ENCODE measurements around the gene MOB1A.

The MOB1A gene

DNA sequence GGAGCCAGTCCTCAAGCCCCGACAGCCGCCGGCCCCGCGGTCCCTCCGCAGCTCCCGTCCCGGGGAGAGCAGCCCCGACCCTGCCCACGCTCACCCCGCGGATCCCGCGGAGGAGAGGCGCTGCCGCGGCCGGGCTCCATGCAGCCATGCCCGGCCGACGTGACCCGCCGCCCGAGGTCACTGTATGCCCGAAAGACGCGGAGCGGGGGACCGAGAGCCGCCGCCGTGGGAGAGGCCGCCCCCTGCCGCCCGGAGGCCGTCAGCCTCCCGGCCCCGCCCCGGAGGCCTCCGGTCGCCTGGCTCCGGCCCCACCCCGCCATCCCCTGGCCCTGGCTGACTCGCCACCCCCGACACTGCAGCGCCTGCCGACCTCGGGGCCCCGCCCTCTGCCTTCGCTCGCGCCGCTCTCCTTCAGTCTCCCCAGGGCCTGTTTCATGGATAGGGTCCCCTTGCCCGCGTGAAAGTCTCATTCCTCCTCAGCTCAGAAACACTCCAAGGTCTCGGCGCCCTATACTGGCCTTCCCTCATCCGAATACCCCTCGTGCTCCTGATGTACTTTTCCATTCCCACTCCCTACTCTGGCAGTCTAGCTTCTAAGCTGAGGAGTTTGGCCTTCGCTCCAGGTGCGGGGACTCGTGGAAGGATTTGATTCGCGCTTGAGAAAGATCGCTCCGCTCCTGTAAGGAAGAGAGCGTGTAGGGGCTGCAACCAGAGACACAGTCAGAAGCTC lies 30.8 kb downstream of the MOB1A start, which contains the start of gene BOLA3:
TSS of gene BOLA3 (minus strand) at position 186 of the 730 bp plus-strand sequence. CDS start at position 148, 38 bp downstream.
- peak; percentile 85 for DNase-seq (ENCODE audit: low spot score)
- Histone ChIP-seq H3K4me3 (ENCODE audit: severe bottlenecking) (peak within 1 kb of the TSS; percentile 94), H3K36me3 (ENCODE audit: low read depth) (peaks cover 21% of the 10 kb centered on the region), H3K9me3 (ENCODE audit: severe bottlenecking) (no peaks in the 10 kb centered on the region), H3K4me1 (ENCODE audit: insufficient read depth, poor library complexity, severe bottlenecking) (no peaks in the 10 kb centered on the region), H3K27me3 (ENCODE audit: insufficient read depth, poor library complexity, severe bottlenecking) (no peaks in the 10 kb centered on the region), H3K27ac (ENCODE audit: poor library complexity, severe bottlenecking) (peak within 1 kb of the TSS; percentile 49)
- TF ChIP-seq, protein P1, sequence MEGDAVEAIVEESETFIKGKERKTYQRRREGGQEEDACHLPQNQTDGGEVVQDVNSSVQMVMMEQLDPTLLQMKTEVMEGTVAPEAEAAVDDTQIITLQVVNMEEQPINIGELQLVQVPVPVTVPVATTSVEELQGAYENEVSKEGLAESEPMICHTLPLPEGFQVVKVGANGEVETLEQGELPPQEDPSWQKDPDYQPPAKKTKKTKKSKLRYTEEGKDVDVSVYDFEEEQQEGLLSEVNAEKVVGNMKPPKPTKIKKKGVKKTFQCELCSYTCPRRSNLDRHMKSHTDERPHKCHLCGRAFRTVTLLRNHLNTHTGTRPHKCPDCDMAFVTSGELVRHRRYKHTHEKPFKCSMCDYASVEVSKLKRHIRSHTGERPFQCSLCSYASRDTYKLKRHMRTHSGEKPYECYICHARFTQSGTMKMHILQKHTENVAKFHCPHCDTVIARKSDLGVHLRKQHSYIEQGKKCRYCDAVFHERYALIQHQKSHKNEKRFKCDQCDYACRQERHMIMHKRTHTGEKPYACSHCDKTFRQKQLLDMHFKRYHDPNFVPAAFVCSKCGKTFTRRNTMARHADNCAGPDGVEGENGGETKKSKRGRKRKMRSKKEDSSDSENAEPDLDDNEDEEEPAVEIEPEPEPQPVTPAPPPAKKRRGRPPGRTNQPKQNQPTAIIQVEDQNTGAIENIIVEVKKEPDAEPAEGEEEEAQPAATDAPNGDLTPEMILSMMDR (IDR thresholded peaks at IDR 0.05; ENCODE audit: poor library complexity, severe bottlenecking), result peak; percentile 96
- ATAC-seq (ENCODE audit: low read depth), result peak; percentile 89

DNA sequence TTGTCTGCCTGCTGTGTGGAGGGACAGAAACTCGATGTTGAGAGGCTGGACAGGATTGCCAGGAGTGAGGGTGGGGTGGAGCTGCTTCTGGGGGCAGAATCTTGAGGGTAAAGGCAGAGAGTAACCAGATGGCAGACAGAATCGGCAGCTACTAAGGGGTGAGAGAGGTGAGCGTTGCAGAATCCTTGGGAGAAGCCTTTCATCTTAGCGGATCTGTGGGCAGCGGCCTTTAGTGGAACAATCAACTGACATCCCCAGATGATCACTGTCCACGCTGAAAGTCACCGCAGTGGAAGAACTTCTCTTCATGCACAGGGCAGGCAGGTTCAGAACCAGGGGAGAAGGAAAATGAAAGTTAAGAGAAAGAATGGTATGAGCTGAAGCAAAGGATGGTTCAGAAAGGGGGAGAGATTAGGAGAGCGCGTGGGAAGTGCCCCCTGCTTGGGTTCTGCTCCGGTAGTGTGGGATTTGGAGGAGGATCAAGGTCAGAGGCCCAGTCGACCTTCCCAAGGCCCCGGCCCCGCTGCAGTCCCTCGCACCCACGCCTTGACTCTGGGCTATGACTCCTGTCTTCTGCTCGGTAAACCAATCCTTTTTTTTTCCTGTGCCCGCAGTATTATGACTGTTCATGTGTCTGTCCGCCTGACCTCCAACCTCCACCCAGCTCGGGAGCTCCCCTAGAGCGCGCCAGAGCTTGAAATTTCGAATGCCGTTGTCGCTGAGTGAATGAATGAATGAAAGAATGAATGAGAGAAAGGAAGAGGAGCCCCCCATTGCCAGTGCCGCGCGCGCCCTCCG lies 31.6 kb downstream of the MOB1A start:
- no peaks in the 10 kb centered on the region for H3K27me3 ChIP-seq (ENCODE audit: insufficient read depth, poor library complexity, severe bottlenecking)
- TF ChIP-seq, protein P1 (IDR thresholded peaks at IDR 0.05; ENCODE audit: poor library complexity, severe bottlenecking), result no peak
- peak overlapping the region; percentile 94 for H3K4me3 ChIP-seq (ENCODE audit: severe bottlenecking)
- H3K27ac ChIP-seq (ENCODE audit: poor library complexity, severe bottlenecking), result peak overlapping the region; percentile 49
- peaks cover 19% of the 10 kb centered on the region for H3K36me3 ChIP-seq (ENCODE audit: low read depth)
- peak; percentile 21 for ATAC-seq (ENCODE audit: low read depth)
- no peaks in the 10 kb centered on the region for H3K9me3 ChIP-seq (ENCODE audit: severe bottlenecking)
- H3K4me1 ChIP-seq (ENCODE audit: insufficient read depth, poor library complexity, severe bottlenecking), result no peaks in the 10 kb centered on the region
- DNase-seq (ENCODE audit: low spot score), result no peak

DNA sequence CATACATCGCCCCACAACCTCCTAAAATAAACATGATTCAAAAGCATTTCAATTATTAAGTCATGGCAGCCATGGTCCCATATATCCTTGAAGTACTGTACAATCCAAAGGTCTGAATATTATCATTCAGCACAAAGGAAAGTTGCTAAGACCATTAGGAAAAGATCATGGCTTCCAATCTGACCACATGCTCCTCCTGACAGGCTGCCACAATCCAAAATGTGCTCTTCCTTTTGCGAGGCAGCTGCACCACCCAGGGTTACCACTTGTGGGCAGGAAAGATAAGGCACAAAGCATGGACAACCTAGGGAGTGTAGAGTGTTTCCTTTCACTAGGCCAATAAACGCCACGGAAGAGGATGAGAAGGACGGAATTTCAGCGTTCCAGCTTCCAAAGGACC lies 36.3 kb downstream of the MOB1A start:
- no peak for ATAC-seq (ENCODE audit: low read depth)
- H3K27ac ChIP-seq (ENCODE audit: poor library complexity, severe bottlenecking), result no peak overlapping the region
- H3K27me3 ChIP-seq (ENCODE audit: insufficient read depth, poor library complexity, severe bottlenecking), result no peaks in the 10 kb centered on the region
- TF ChIP-seq, protein P1 (IDR thresholded peaks at IDR 0.05; ENCODE audit: poor library complexity, severe bottlenecking), result no peak
- no peak for DNase-seq (ENCODE audit: low spot score)
- no peaks in the 10 kb centered on the region for H3K4me1 ChIP-seq (ENCODE audit: insufficient read depth, poor library complexity, severe bottlenecking)
- H3K4me3 ChIP-seq (ENCODE audit: severe bottlenecking), result no peak overlapping the region
- H3K36me3 ChIP-seq (ENCODE audit: low read depth), result peaks cover 17% of the 10 kb centered on the region
- H3K9me3 ChIP-seq (ENCODE audit: severe bottlenecking), result no peaks in the 10 kb centered on the region

DNA sequence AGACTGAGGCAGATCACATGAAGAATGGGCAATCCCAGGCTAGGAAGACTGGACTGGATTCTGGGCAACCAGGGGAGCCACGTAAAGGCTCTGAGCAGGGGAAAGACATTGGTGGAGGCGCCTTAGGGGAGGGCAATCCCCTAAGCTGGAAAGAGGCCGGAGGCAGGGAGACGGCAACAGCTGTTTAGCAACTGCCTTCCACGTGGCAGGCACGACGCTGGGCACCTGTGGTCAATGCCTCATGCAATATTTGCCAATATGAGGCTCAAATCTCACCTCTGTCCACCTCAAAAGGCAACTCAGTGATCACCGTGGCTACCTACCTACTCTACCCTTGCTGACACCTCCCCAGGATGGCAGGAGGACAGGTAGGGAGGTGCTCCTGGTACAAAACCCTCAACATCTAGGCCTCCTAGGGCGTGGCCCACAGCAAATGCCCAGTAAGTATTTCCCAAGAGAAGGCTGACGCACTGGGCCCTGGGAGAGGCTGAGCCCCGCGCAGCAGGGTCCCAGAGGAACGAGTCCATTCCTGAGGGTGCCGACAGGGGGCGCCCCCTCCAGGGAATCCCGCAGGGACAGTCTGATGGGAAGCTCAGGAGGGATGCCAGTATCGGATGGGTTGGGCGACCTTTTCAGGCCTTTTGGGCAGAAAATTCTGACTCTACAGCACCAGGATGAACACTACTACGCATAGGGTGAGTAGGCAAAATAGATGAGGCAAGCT lies 39.9 kb downstream of the MOB1A start:
- DNase-seq (ENCODE audit: low spot score), result no peak
- H3K4me1 ChIP-seq (ENCODE audit: insufficient read depth, poor library complexity, severe bottlenecking), result no peaks in the 10 kb centered on the region
- no peaks in the 10 kb centered on the region for H3K9me3 ChIP-seq (ENCODE audit: severe bottlenecking)
- no peak; the same call in 2 of the 3 replicates for ATAC-seq (ENCODE audit: low read depth)
- H3K4me3 ChIP-seq (ENCODE audit: severe bottlenecking), result no peak overlapping the region
- H3K27ac ChIP-seq (ENCODE audit: poor library complexity, severe bottlenecking), result no peak overlapping the region
- peaks cover 19% of the 10 kb centered on the region for H3K36me3 ChIP-seq (ENCODE audit: low read depth)
- TF ChIP-seq, protein P1 (IDR thresholded peaks at IDR 0.05; ENCODE audit: poor library complexity, severe bottlenecking), result peak; percentile 16
- no peaks in the 10 kb centered on the region for H3K27me3 ChIP-seq (ENCODE audit: insufficient read depth, poor library complexity, severe bottlenecking)
